Brain microvascular endothelial cell (primary cell): Measurements from ENCODE around the gene SULT1C2.

Source experiments
- DNase-seq: peaks from one replicate; pipeline ENCODE4 v3.0.0-alpha.2; 2020
- H3K27ac ChIP-seq: fragments of 250-450 bp; sonication (Bioruptor Pico); 2 replicates; pipeline ENCODE4 v1.5.1; 2020; ENCODE audit warnings: mild to moderate bottlenecking, moderate library complexity
- H3K27me3 ChIP-seq: fragments of 250-450 bp; sonication (Bioruptor Pico); replicated peaks from 2 replicates; pipeline ENCODE4 v1.5.1; 2020; ENCODE audit warnings: mild to moderate bottlenecking
- H3K36me3 ChIP-seq: fragments of 250-450 bp; sonication (Bioruptor Pico); replicated peaks from 2 replicates; pipeline ENCODE4 v1.5.1; 2020; ENCODE audit warnings: mild to moderate bottlenecking
- H3K4me3 ChIP-seq: 2 replicates; pipeline ENCODE4 v1.5.1; 2011; ENCODE audit warnings: low read depth, mild to moderate bottlenecking, control low read depth, low read length, moderate library complexity
- CTCF ChIP-seq: IDR thresholded peaks from 2 replicates; pipeline ENCODE4 v1.5.1; 2011; ENCODE audit warnings: low read depth, mild to moderate bottlenecking, moderate library complexity, low read length, control low read depth, inconsistent platforms; ENCODE audit errors: missing control alignments
- in situ Hi-C: cut with HindIII; loops from 2 replicates; pipeline ENCODE4 v1.10.0; 2017; ENCODE audit warnings: low sequenced_read_pairs, low pct_ligation_motif_present

The SULT1C2 gene

DNA sequence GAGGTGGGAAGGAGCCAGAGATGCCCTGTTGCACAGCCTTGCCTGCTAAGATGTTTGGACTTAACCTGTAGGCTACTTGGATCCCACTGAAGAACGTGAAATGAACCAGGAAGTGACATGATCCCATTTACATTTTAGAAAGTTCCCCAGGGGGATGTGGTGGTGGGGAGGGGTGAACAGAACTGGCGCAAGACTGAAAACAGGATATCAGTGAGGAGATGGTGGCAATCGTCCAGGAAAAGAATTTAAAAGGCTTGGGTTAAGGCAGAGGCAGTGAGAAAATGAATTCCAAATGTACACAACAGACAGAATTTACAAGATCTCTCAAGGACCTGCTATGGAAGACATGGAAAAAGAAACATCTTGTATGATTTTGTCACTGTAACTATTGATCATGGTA lies 42.3 kb downstream of the SULT1C2 start:
- in situ Hi-C loops, result no loop called here
- H3K27me3 ChIP-seq, result no peaks in the 10 kb centered on the region
- no peak for TF ChIP-seq CTCF
- no peak for DNase-seq
- no peak overlapping the region for H3K27ac ChIP-seq
- H3K36me3 ChIP-seq, result no peaks in the 10 kb centered on the region
- no peak overlapping the region for H3K4me3 ChIP-seq

DNA sequence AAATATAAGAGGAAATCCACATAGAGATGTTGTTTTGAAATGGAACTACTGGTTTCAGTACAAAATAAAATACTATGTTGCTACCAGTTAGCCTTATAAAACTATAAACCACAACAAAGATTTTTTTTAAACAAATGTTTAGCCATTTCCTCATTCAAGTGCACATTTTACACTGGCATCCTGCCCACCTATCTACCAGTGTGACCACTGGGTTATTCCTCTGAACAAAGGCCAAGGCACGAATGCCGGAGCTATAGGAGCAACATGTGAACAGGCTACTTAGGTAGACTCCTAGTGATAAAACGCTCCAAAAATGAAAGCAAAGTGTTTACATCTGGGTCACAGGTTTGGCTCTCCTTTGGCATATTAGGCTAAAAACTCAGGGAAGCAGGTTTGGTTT lies 57.3 kb downstream of the SULT1C2 start:
- in situ Hi-C loops, result no loop called here

DNA sequence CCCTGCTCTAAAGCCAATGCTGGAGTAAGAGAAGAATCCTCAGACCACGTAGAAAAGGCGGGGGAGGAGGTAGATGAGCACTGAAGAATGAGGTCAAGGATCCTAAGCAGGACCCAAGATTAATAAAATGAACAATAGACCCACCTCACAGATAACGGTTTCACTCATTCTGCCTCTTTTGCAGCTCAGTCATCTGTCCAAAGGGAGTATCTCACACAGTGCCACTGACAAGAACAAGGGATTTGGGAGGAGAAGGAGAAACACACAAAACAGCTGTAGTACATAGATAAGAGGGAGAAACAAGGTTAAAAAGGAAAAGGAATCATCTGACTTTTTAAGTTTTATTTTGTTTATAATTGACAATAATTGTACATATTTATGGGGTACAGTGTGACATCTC lies 58.1 kb downstream of the SULT1C2 start:
- Histone ChIP-seq H3K27me3 (no peaks in the 10 kb centered on the region), H3K27ac (no peak overlapping the region), H3K4me3 (no peak overlapping the region), H3K36me3 (no peaks in the 10 kb centered on the region)
- TF ChIP-seq CTCF, result no peak
- in situ Hi-C loops, result no loop called here
- DNase-seq, result no peak

More for the DNA sequence above, 57.3 kb downstream of the SULT1C2 start:
- H3K27me3 ChIP-seq, result no peaks in the 10 kb centered on the region
- no peak for DNase-seq
- no peak overlapping the region for H3K27ac ChIP-seq
- H3K36me3 ChIP-seq, result no peaks in the 10 kb centered on the region
- no peak overlapping the region for H3K4me3 ChIP-seq
- TF ChIP-seq CTCF, result no peak

GRCh38 chr2:108347786-108348185 lies 59.1 kb downstream of the SULT1C2 start:
- H3K27ac ChIP-seq, result no peak overlapping the region
- no peaks in the 10 kb centered on the region for H3K27me3 ChIP-seq
- no peak for TF ChIP-seq CTCF
- H3K36me3 ChIP-seq, result no peaks in the 10 kb centered on the region
- H3K4me3 ChIP-seq, result no peak overlapping the region
- no peak for DNase-seq
- in situ Hi-C loops, result no loop called here

DNA sequence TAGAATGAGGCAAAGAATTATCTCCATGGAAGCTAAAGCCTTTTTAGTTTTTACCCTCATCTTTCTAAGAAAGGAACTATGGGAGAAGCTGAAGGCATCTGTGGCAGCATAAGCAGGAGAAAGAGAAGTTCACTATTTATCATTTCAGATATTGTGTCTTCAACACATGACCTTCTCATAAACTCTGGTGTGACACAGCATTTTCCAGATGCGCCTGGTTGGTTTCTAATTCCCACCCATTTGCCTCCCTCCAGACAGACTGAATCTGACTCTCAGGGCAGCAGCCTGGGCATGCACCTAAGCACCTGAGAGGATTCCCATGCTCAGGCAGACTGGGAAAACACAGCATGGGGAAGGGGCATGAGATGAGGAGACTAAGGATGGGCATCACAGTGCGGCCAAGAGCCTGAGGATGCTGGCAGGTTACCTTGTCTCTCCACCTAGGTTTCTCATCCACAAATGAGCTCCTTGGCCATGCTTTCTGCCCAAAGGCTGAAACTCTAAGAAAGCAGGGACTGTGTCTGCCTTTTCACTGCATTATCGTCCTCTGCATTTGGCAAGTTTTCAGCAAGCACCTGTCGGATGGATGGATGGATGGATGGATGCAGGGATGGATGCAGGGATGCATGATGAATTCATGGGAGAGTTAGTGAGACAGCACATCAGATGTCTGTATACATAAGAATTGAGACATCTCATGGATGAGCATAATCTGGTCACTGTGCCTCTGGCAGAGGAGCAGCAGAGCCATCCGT lies 60.3 kb downstream of the SULT1C2 start:
- no peak for TF ChIP-seq CTCF
- Histone ChIP-seq H3K27me3 (no peaks in the 10 kb centered on the region), H3K27ac (no peak overlapping the region), H3K36me3 (no peaks in the 10 kb centered on the region), H3K4me3 (no peak overlapping the region)
- in situ Hi-C loops, result no loop called here
- no peak for DNase-seq

DNA sequence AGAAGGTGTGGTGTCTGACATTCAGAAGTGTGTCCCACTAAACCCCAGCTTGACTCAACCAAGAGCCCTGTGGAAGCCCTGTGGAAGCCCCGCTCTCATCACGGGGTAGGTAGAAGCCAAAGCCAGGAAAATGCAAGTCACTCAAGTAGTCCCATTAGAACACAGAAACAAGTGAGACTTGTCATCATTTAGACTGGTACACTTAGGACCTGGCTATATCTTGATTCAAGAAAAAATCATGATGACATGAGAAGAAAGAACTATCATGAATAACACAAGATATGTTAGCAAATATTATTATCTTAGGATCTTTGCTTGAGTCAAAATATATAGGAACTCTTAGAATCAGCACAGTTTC lies 60.9 kb downstream of the SULT1C2 start:
- Histone ChIP-seq H3K27ac (no peak overlapping the region), H3K27me3 (no peaks in the 10 kb centered on the region), H3K36me3 (no peaks in the 10 kb centered on the region), H3K4me3 (no peak overlapping the region)
- TF ChIP-seq CTCF, result no peak
- no peak for DNase-seq
- in situ Hi-C loops, result no loop called here
